Trophoblast cell (in vitro differentiated cells and primary cell): Measurements from ENCODE around the gene ARGFX.

Experiments
- DNase-seq, 2 donors: peaks; one replicate each; pipeline ENCODE4 v3.0.0-alpha.2; 2016
- H2AFZ ChIP-seq: 2 replicates; pipeline ENCODE4 v1.6.1; 2013; ENCODE audit warnings: low read length, moderate library complexity, mild to moderate bottlenecking; ENCODE audit not compliant: insufficient read depth, poor library complexity
- H2AK5ac ChIP-seq: 2 replicates; pipeline ENCODE4 v1.6.1; 2013; ENCODE audit warnings: mild to moderate bottlenecking, low read length
- H2BK120ac ChIP-seq: 2 replicates; pipeline ENCODE4 v1.6.1; 2013; ENCODE audit warnings: low read length, mild to moderate bottlenecking, moderate library complexity; ENCODE audit not compliant: insufficient read depth, poor library complexity
- H2BK12ac ChIP-seq: 2 replicates; pipeline ENCODE4 v1.6.1; 2013; ENCODE audit warnings: mild to moderate bottlenecking, low read length, moderate library complexity
- H2BK5ac ChIP-seq: 2 replicates; pipeline ENCODE4 v1.6.1; 2013; ENCODE audit warnings: low read length, low read depth, moderate library complexity, mild to moderate bottlenecking; ENCODE audit not compliant: poor library complexity
- H3K14ac ChIP-seq: 2 replicates; pipeline ENCODE4 v1.6.1; 2013; ENCODE audit warnings: mild to moderate bottlenecking, low read length
- H3K18ac ChIP-seq: 2 replicates; pipeline ENCODE4 v1.6.1; 2013; ENCODE audit warnings: mild to moderate bottlenecking, low read length
- H3K23ac ChIP-seq: 2 replicates; pipeline ENCODE4 v1.6.1; 2013; ENCODE audit warnings: low read length
- H3K27ac ChIP-seq: 2 replicates; pipeline ENCODE4 v1.5.1; 2013; ENCODE audit warnings: low read depth, mild to moderate bottlenecking, inconsistent platforms, low read length, moderate library complexity
- H3K27me3 ChIP-seq: 2 replicates; pipeline ENCODE4 v1.6.1; 2013; ENCODE audit warnings: inconsistent platforms, mild to moderate bottlenecking, low read length, moderate library complexity; ENCODE audit not compliant: insufficient read depth
- H3K36me3 ChIP-seq, 2 experiments: 1 replicate in 1 of 2; 2 replicates in 1 of 2; pipeline ENCODE4 v1.6.1; 2013; ENCODE audit warnings: low read length in 2 of 2, mild to moderate bottlenecking in 2 of 2, moderate library complexity in 1 of 2; ENCODE audit not compliant: insufficient read depth in 2 of 2, control insufficient read depth in 1 of 2
- H3K4ac ChIP-seq: 2 replicates; pipeline ENCODE4 v1.6.1; 2013; ENCODE audit warnings: low read depth, mild to moderate bottlenecking, low read length, moderate library complexity
- H3K4me1 ChIP-seq, 2 experiments: 1 replicate in 1 of 2; 2 replicates in 1 of 2; pipeline ENCODE4 v1.6.1; 2013; ENCODE audit warnings: low read length in 2 of 2, mild to moderate bottlenecking in 2 of 2, moderate library complexity in 1 of 2; ENCODE audit not compliant: insufficient read depth in 2 of 2, control insufficient read depth in 1 of 2
- H3K4me2 ChIP-seq: 2 replicates; pipeline ENCODE4 v1.6.1; 2013; ENCODE audit warnings: inconsistent platforms, mild to moderate bottlenecking, low read length, moderate library complexity
- H3K4me3 ChIP-seq: 2 replicates; pipeline ENCODE4 v1.5.1; 2013; ENCODE audit warnings: mild to moderate bottlenecking, low read depth, low read length, inconsistent platforms
- H3K79me1 ChIP-seq: one replicate; pipeline ENCODE4 v1.6.1; 2013; ENCODE audit warnings: low read length
- H3K79me2 ChIP-seq: 2 replicates; pipeline ENCODE4 v1.6.1; 2013; ENCODE audit warnings: low read length, mild to moderate bottlenecking; ENCODE audit not compliant: control insufficient read depth, insufficient read depth, poor library complexity
- H3K9ac ChIP-seq: 2 replicates; pipeline ENCODE4 v1.6.1; 2013; ENCODE audit warnings: mild to moderate bottlenecking, low read length
- H3K9me3 ChIP-seq: 2 replicates; pipeline ENCODE4 v1.6.1; 2013; ENCODE audit warnings: low read depth, mild to moderate bottlenecking, control low read depth, inconsistent platforms, low read length; ENCODE audit not compliant: insufficient read depth
- H4K12ac ChIP-seq: 2 replicates; pipeline ENCODE4 v1.6.1; 2013; ENCODE audit warnings: low read depth, mild to moderate bottlenecking, low read length, moderate library complexity
- H4K8ac ChIP-seq: 2 replicates; pipeline ENCODE4 v1.6.1; 2013; ENCODE audit warnings: low read depth, mild to moderate bottlenecking, low read length, moderate library complexity
- H4K91ac ChIP-seq: one replicate; pipeline ENCODE4 v1.6.1; 2013; ENCODE audit warnings: low read depth, mild to moderate bottlenecking, low read length, moderate library complexity
- WGBS: extraction: QIAGEN DNeasy Blood & Tissue Kit; methylation state at CpG from one replicate; pipeline ENCODE4 v1.1.7; 2013; ENCODE audit warnings: missing lambda C conversion rate; ENCODE audit not compliant: insufficient read length, insufficient coverage; ENCODE audit errors: extremely low coverage; 5-methylcytosine and 5-hydroxymethylcytosine counted together

ARGFX gene

DNA sequence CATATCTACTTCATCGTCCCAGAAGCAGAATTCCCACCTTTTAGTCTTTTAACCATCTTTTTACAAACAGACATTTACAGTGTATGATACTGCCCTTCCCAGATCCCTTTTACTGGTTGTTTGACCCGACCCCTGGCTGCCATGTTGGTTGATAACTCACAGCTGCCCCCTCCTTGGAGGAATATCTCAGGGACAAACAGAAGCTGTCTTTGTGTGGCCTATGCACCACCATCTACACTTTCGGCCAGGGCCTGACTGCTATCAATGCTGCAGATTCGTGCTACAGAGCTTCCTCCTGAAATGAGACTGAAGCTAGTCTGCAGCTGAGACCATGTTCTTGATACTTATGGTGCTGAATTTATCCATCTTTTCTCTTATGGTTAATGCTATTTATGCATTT, 15.4 kb upstream of the ARGFX start:
- Histone ChIP-seq H3K23ac (no peak overlapping the region), H3K18ac (no peak overlapping the region), H4K91ac (no peak overlapping the region), H2AK5ac (no peak overlapping the region), H3K4me1 (no peaks in the 10 kb centered on the region), H3K27ac (no peak overlapping the region), H3K27me3 (no peaks in the 10 kb centered on the region), H3K79me1 (no peaks in the 10 kb centered on the region), H3K4me3 (no peak overlapping the region), H4K12ac (no peak overlapping the region), H3K79me2 (no peaks in the 10 kb centered on the region), H3K9me3 (no peaks in the 10 kb centered on the region), H3K9ac (no peak overlapping the region), H2AFZ (no peak overlapping the region), H3K36me3 (no peaks in the 10 kb centered on the region), H3K4me2 (no peak overlapping the region), H2BK5ac (no peak overlapping the region), H2BK12ac (no peak overlapping the region), H2BK120ac (no peak overlapping the region), H3K14ac (no peak overlapping the region), H3K4ac (no peak overlapping the region), H4K8ac (no peak overlapping the region)
- DNase-seq: no peak
- WGBS: no CpG with 5 or more reads among the region's 4 CpGs

DNA sequence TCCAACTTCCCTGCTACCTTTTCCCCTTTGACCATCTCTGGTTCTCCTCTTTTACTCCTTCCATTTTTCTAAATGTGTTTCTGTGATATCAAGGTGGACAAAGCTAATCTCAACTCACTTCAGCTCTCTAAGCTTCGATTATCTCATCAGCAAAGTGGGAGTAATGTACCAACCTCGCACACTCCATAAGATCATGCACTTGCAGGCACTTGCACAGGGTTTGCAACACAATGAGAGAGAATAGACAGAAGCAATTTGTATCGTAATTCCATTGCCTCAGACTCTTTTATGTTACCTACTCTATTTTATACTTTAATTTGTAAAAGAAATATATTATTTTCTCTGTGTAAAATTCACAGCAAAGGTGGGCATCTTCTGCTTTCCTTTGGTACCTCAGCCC, 15.0 kb upstream of the ARGFX start:
- Histone ChIP-seq H3K4me2 (no peak overlapping the region), H2BK5ac (no peak overlapping the region), H4K91ac (no peak overlapping the region), H3K4ac (no peak overlapping the region), H3K14ac (no peak overlapping the region), H4K8ac (no peak overlapping the region), H2BK120ac (no peak overlapping the region), H3K27ac (no peak overlapping the region), H3K27me3 (no peaks in the 10 kb centered on the region), H3K23ac (no peak overlapping the region), H3K79me1 (no peaks in the 10 kb centered on the region), H3K4me3 (no peak overlapping the region), H2BK12ac (no peak overlapping the region), H3K79me2 (no peaks in the 10 kb centered on the region), H3K36me3 (no peaks in the 10 kb centered on the region), H4K12ac (no peak overlapping the region), H3K9ac (no peak overlapping the region), H2AK5ac (no peak overlapping the region), H3K4me1 (no peaks in the 10 kb centered on the region), H3K9me3 (no peaks in the 10 kb centered on the region), H3K18ac (no peak overlapping the region), H2AFZ (no peak overlapping the region)
- no CpG with 5 or more reads among the region's 3 CpGs for WGBS
- DNase-seq: no peak

DNA sequence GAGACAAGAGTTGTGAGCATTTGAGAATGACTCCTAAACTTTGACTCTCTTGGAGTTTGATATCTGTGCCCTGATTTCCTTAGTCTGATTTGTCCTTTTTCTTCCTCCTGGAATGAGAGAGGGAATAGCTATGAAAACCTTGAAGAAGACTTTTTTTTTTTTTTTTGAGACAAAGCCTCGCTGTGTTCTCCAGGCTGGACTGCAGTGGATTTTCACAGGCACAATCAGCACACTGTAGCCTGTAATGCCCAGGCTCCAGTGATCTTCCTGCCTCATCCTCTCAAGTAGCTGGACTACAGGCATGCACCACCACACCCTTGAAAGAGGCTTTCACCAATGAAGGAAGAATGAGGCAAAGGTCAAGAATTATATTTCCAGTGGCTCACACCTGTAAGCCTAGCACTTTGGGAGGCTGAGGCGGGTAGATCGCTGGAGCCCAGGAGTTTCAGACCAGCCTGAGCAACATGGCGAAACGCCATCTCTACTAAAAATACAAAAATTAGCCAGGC, 10.3 kb upstream of the ARGFX start:
- Histone ChIP-seq H2BK5ac (no peak overlapping the region), H3K27ac (no peak overlapping the region), H3K18ac (no peak overlapping the region), H3K36me3 (no peaks in the 10 kb centered on the region), H3K14ac (no peak overlapping the region), H3K4me1 (no peaks in the 10 kb centered on the region), H3K4ac (no peak overlapping the region), H3K9me3 (no peaks in the 10 kb centered on the region), H4K12ac (no peak overlapping the region), H2AK5ac (no peak overlapping the region), H2AFZ (no peak overlapping the region), H3K9ac (no peak overlapping the region), H3K79me2 (no peaks in the 10 kb centered on the region), H4K91ac (no peak overlapping the region), H3K23ac (no peak overlapping the region), H2BK12ac (no peak overlapping the region), H3K4me3 (no peak overlapping the region), H3K27me3 (no peaks in the 10 kb centered on the region), H3K4me2 (no peak overlapping the region), H2BK120ac (no peak overlapping the region), H3K79me1 (no peaks in the 10 kb centered on the region), H4K8ac (no peak overlapping the region)
- no CpG with 5 or more reads among the region's 5 CpGs for WGBS
- peak in 1 of 2 donors; percentile 39 for DNase-seq

DNA sequence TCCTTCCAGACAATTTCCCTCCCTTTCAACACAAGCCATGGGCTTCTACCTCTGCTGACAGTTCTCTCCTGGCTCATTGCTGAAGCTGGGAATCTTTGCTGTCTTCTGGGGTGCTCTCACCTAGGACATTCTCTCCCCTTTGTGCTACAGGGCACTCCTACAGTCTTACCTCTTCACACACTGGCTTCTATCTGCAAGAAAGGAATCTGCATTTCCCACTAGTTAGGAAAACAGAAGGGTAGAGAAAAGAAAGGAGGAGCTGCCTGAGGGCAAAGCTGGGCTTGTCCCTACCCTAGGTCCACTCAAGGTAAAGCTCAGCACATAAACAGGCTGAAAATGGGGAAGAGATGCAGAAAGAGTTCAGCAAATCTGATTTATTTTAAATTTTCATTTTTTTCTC, 5.6 kb upstream of the ARGFX start:
- Histone ChIP-seq H2BK5ac (no peak overlapping the region), H4K8ac (peak overlapping the region; percentile 56)

More for the DNA sequence above, 5.6 kb upstream of the ARGFX start:
- no peak overlapping the region for H2BK120ac ChIP-seq
- H3K27ac ChIP-seq: no peak overlapping the region
- peak in 1 of 2 donors; percentile 12 for DNase-seq
- no peak overlapping the region for H2AFZ ChIP-seq
- H3K14ac ChIP-seq: peak overlapping the region; percentile 37
- no peaks in the 10 kb centered on the region for H3K36me3 ChIP-seq
- H2BK12ac ChIP-seq: peak overlapping the region; percentile 66
- H3K79me1 ChIP-seq: no peaks in the 10 kb centered on the region
- H3K4me2 ChIP-seq: no peak overlapping the region
- no peaks in the 10 kb centered on the region for H3K79me2 ChIP-seq
- no peak overlapping the region for H3K23ac ChIP-seq
- no peak overlapping the region for H4K12ac ChIP-seq
- H3K27me3 ChIP-seq: no peaks in the 10 kb centered on the region
- H2AK5ac ChIP-seq: no peak overlapping the region
- no peak overlapping the region for H3K9ac ChIP-seq
- no peak overlapping the region for H4K91ac ChIP-seq
- no peak overlapping the region for H3K4ac ChIP-seq
- H3K18ac ChIP-seq: no peak overlapping the region
- H3K9me3 ChIP-seq: no peaks in the 10 kb centered on the region
- no peak overlapping the region for H3K4me3 ChIP-seq
- H3K4me1 ChIP-seq: no peaks in the 10 kb centered on the region
